Activated T-helper 17 cell treated with anti-CD3 and anti-CD28 coated beads, Interleukin-2, amount 50 U/mL, for 72 hours (primary cell): ENCODE data around the gene EPHB6. TPM values are rescaled to one million over a fixed set of nuclear protein-coding genes. Genes with fewer than 3 reads are reported as not detected.

Experiments used
- ATAC-seq: fragments of 150-1000 bp; cut with Tn5 transposase; replicated peaks from 2 replicates; pipeline ENCODE4 v1.10.0; 2021; ENCODE audit warnings: mild to moderate bottlenecking, moderate library complexity
- H3K27ac Mint-ChIP-seq: one replicate; pipeline ENCODE4 v1.8.0; 2022; ENCODE audit warnings: mixed read lengths
- H3K27me3 Mint-ChIP-seq: one replicate; pipeline ENCODE4 v1.8.0; 2022; ENCODE audit warnings: mixed read lengths
- H3K36me3 Mint-ChIP-seq: one replicate; pipeline ENCODE4 v1.8.0; 2022; ENCODE audit warnings: low read depth, mild to moderate bottlenecking, mixed read lengths
- H3K4me1 Mint-ChIP-seq: one replicate; pipeline ENCODE4 v1.8.0; 2022; ENCODE audit warnings: mixed read lengths
- H3K4me3 Mint-ChIP-seq: one replicate; pipeline ENCODE4 v1.8.0; 2022; ENCODE audit warnings: mild to moderate bottlenecking, mixed read lengths
- H3K9me3 Mint-ChIP-seq: one replicate; pipeline ENCODE4 v1.8.0; 2022; ENCODE audit warnings: mixed read lengths
- total RNA-seq, 2 donors: library from RNA; stranded (reverse); gene quantifications; one replicate each; pipeline ENCODE4 v1.2.3, GENCODE V29; 2022

EPHB6 gene
- total RNA-seq, 2 donors from 2014 or later = 8.0 to 14.9 TPM

DNA sequence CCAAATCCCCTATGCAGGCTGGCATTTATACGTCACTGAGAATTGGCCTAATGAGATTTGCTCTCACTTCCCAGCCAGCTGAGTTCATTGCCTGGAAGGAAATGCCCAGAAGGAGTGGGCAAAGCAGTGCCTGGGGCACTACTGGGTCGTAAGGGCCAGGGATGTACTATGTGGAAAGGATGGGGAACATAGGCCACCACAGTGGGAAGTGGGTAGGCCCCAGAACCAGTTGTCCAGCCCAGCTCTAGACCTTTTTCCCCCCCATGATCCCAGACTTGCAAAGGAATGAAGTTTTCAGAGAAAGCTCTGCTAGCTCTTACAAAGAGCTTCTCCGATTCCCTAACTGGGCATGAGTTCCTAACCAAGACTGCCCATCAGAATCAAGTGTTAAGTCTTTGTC is 64.8 kb downstream of the EPHB6 start:
- H3K4me1 Mint-ChIP-seq = no peaks in the 10 kb centered on the region
- no peak for ATAC-seq
- H3K27me3 Mint-ChIP-seq = peaks cover 8% of the 10 kb centered on the region
- no peak overlapping the region for H3K4me3 Mint-ChIP-seq
- H3K27ac Mint-ChIP-seq = no peak overlapping the region
- H3K9me3 Mint-ChIP-seq = no peaks in the 10 kb centered on the region
- H3K36me3 Mint-ChIP-seq = no peaks in the 10 kb centered on the region

Other genes with a start within 250 kb of the EPHB6 start
- gene PRSS1, start 105.6 kb upstream of the EPHB6 start, total RNA-seq = not detected
- gene PRSS2, start 84.1 kb upstream of the EPHB6 start, total RNA-seq = not detected
- gene TRPV6, start 30.7 kb downstream of the EPHB6 start, total RNA-seq = under 1 TPM in 1 of 2 donors, not detected in 1; 0.16 TPM
- under 1 TPM in 1 of 2 donors, not detected in 1; 0.13 TPM for gene TRPV5, start 78.7 kb downstream of the EPHB6 start, total RNA-seq
- not detected for gene LLCFC1, start 84.4 kb downstream of the EPHB6 start, total RNA-seq
- 1 to 10 TPM in 1 of 2 donors, under 1 TPM in 1; 0.24 to 1.9 TPM for gene KEL, start 107.3 kb downstream of the EPHB6 start, total RNA-seq
- under 1 TPM in 1 of 2 donors, not detected in 1; 0.24 TPM for gene OR9A2, start 172.1 kb downstream of the EPHB6 start, total RNA-seq
- not detected for gene OR6V1, start 197.3 kb downstream of the EPHB6 start, total RNA-seq